CD4-positive, alpha-beta T cell treated with Interleukin-17A for 4 hours (primary cell): ENCODE results near the gene KRTAP9-8.
"Not testable (repeated sequence)": the region's sequence is repeated elsewhere in the genome, so short reads cannot be mapped to it uniquely, and the experiment has no call there.

ENCODE experiments used
- DNase-seq: peaks from one replicate; pipeline ENCODE4 v3.0.0-alpha.2; 2020; ENCODE audit warnings: mixed read lengths

Gene KRTAP9-8

GRCh38 chr17:41237949-41238437 lies at the start of gene KRTAP9-8:
TSS of gene KRTAP9-8 (plus strand) at chr17:41237999. CDS start at chr17:41238052, 53 bp downstream.
- DNase-seq = not testable (repeated sequence)

GRCh38 chr17:41189837-41190318 lies 47.9 kb upstream of the KRTAP9-8 start, which contains the start of gene KRTAP9-1:
TSS of gene KRTAP9-1 (plus strand) at chr17:41189887. CDS start at chr17:41189887, 0 bp downstream.
- DNase-seq = not testable (repeated sequence)

GRCh38 chr17:41190328-41190727 lies 47.5 kb upstream of the KRTAP9-8 start:
- DNase-seq = no peak

GRCh38 chr17:41196068-41196467 lies 41.7 kb upstream of the KRTAP9-8 start:
- no peak for DNase-seq

- no peak for DNase-seq
These were observed 38.2 kb upstream of the KRTAP9-8 start for GRCh38 chr17:41199421-41200078.

GRCh38 chr17:41211845-41212466 lies 25.8 kb upstream of the KRTAP9-8 start:
- DNase-seq = no peak

GRCh38 chr17:41212524-41213169 lies 25.2 kb upstream of the KRTAP9-8 start:
- no peak for DNase-seq

GRCh38 chr17:41215681-41216080 lies 22.1 kb upstream of the KRTAP9-8 start:
- no peak for DNase-seq

GRCh38 chr17:41223821-41224220 lies 14.0 kb upstream of the KRTAP9-8 start:
- DNase-seq = no peak

- no peak for DNase-seq
These were observed 11.7 kb upstream of the KRTAP9-8 start for GRCh38 chr17:41226051-41226450.

GRCh38 chr17:41226598-41227095 lies 11.2 kb upstream of the KRTAP9-8 start, which contains the start of gene KRTAP9-2:
TSS of gene KRTAP9-2 (plus strand) at chr17:41226648. CDS start at chr17:41226655, 7 bp downstream.
- not testable (repeated sequence) for DNase-seq

GRCh38 chr17:41230094-41230493 lies 7.7 kb upstream of the KRTAP9-8 start:
- no peak for DNase-seq

- no peak for DNase-seq
These were observed 6.1 kb upstream of the KRTAP9-8 start for GRCh38 chr17:41231731-41232130.

GRCh38 chr17:41232399-41233105 lies 5.2 kb upstream of the KRTAP9-8 start, which contains the start of gene KRTAP9-3:
TSS of gene KRTAP9-3 (plus strand) at chr17:41232449. CDS start at chr17:41232502, 53 bp downstream.
- DNase-seq = not testable (repeated sequence)

- not testable (repeated sequence) for DNase-seq
These were observed 683 bp upstream of the KRTAP9-8 start for GRCh38 chr17:41237116-41237515.

- DNase-seq = not testable (repeated sequence)
These were observed 9.4 kb downstream of the KRTAP9-8 start for GRCh38 chr17:41246995-41247787.

- DNase-seq = not testable (repeated sequence)
These were observed 11.9 kb downstream of the KRTAP9-8 start, which contains the start of gene KRTAP9-4 for GRCh38 chr17:41249637-41250240. TSS of gene KRTAP9-4 (plus strand) at chr17:41249687. CDS start at chr17:41249721, 34 bp downstream.

GRCh38 chr17:41251261-41251660 lies 13.5 kb downstream of the KRTAP9-8 start:
- no peak for DNase-seq

- DNase-seq = no peak
These were observed 17.1 kb downstream of the KRTAP9-8 start for GRCh38 chr17:41254861-41255260.

- not testable (repeated sequence) for DNase-seq
These were observed 17.8 kb downstream of the KRTAP9-8 start, which contains the start of gene KRTAP9-9 for GRCh38 chr17:41255381-41256290. TSS of gene KRTAP9-9 (plus strand) at chr17:41255384.
